Body of pancreas (tissue), 4 donors: ENCODE results near the gene CLHC1. TPM values are rescaled to one million over a fixed set of nuclear protein-coding genes. Genes with fewer than 3 reads are reported as not detected.
"Not testable (repeated sequence)": the region's sequence is repeated elsewhere in the genome, so short reads cannot be mapped to it uniquely, and the experiment has no call there.

Experiments
- ATAC-seq: fragments of 150-250 bp; one replicate; pipeline ENCODE4 v1.9.1; 2016
- DNase-seq, 4 donors: peaks; one replicate each; pipeline ENCODE4 v3.0.0-alpha.2; 2019
- H3K27ac ChIP-seq, 4 donors: fragments of 200-600 bp; sonication (generic); 1 replicate in 3 of 4; 2 replicates in 1 of 4; pipeline versions ENCODE4 v1.5.1 to v1.6.1; 2016 to 2019; ENCODE audit warnings: mild to moderate bottlenecking in 1 of 4, mixed read lengths in 1 of 4, moderate library complexity in 1 of 4
- H3K27me3 ChIP-seq, 2 donors: fragments of 200-600 bp; sonication (generic); one replicate each; pipeline ENCODE4 v1.6.0; 2016; ENCODE audit warnings: mild to moderate bottlenecking in 1 of 2
- H3K36me3 ChIP-seq, 2 donors: fragments of 200-600 bp; sonication (generic); replicated peaks in 1 of 2; 2 replicates each; pipeline ENCODE4 v1.5.1; 2016; ENCODE audit warnings: low read depth in 2 of 2; ENCODE audit not compliant: insufficient read depth in 1 of 2
- H3K4me1 ChIP-seq: fragments of 200-600 bp; sonication (generic); one replicate; pipeline ENCODE4 v1.6.0; 2016
- H3K4me3 ChIP-seq, 2 donors: fragments of 200-600 bp; sonication (generic); 1 replicate in 1 of 2; 2 replicates in 1 of 2; pipeline ENCODE4 v1.5.1; 2016 to 2019
- H3K9me3 ChIP-seq, 3 donors: fragments of 200-600 bp; sonication (generic); 1 replicate in 2 of 3; 2 replicates in 1 of 3; pipeline ENCODE4 v1.5.1; 2016
- CTCF ChIP-seq, 7 experiments: fragments of 450-650 bp in 4 of 7; fragments of 200-600 bp in 3 of 7; sonication (generic) in 3 of 7; IDR thresholded peaks; one replicate each; pipeline ENCODE4 v1.5.1; 2016 to 2019; ENCODE audit warnings: antibody characterized with exemption in 7 of 7
- POLR2A ChIP-seq, 3 donors: fragments of 450-650 bp; IDR thresholded peaks; one replicate each; pipeline ENCODE4 v1.6.1; 2016; ENCODE audit warnings: antibody characterized with exemption in 3 of 3, mild to moderate bottlenecking in 2 of 3
- WGBS, 2 donors: methylation state at CpG; one replicate each; pipeline ENCODE4 v1.1.5; 2017; 5-methylcytosine and 5-hydroxymethylcytosine counted together
- intact Hi-C: fragments of 100-400 bp; cut with DNase I; formaldehyde crosslinking; loops from one replicate; pipeline ENCODE4 v1.15.1; 2023
- total RNA-seq, 2 donors: library from RNA; depleted of rRNA; stranded (reverse); fragments of >200 nt; gene quantifications; one replicate each; pipeline ENCODE4 v1.1.0, GENCODE V29; 2016

The CLHC1 gene
- total RNA-seq, 2 donors from 2014 or later: 3.3 to 19.7 TPM

GRCh38 chr2:55147531-55147930 lies 84.6 kb downstream of the CLHC1 start:
- Histone ChIP-seq H3K36me3 (no peaks in the 10 kb centered on the region), H3K9me3 (no peaks in the 10 kb centered on the region), H3K27me3 (no peaks in the 10 kb centered on the region), H3K4me3 (no peak overlapping the region), H3K4me1 (peaks cover 3% of the 10 kb centered on the region), H3K27ac (no peak overlapping the region)
- DNase-seq (no peak), ATAC-seq (no peak)
- 79 to 97% methylated on average over 3 of the region's 3 CpGs for WGBS, 2 donors
- TF ChIP-seq CTCF (IDR thresholded peaks at IDR 0.05) (no peak), POLR2A (IDR thresholded peaks at IDR 0.05) (no peak)
- intact Hi-C loops: no loop called here

GRCh38 chr2:55147041-55147440 lies 85.1 kb downstream of the CLHC1 start:
- H3K36me3 ChIP-seq: no peaks in the 10 kb centered on the region
- intact Hi-C loops: no loop called here
- no peaks in the 10 kb centered on the region for H3K27me3 ChIP-seq
- peaks cover 8% of the 10 kb centered on the region for H3K4me1 ChIP-seq
- no peak for TF ChIP-seq CTCF (IDR thresholded peaks at IDR 0.05)
- no peak for DNase-seq
- no peak overlapping the region for H3K4me3 ChIP-seq
- no peaks in the 10 kb centered on the region for H3K9me3 ChIP-seq
- no peak for ATAC-seq
- no peak overlapping the region for H3K27ac ChIP-seq
- 96 to 97% methylated on average over 5 of the region's 5 CpGs for WGBS, 2 donors

- intact Hi-C loops: no loop called here
- H3K27me3 ChIP-seq: no peaks in the 10 kb centered on the region
- peaks cover 15% of the 10 kb centered on the region for H3K4me1 ChIP-seq
- H3K27ac ChIP-seq: no peak overlapping the region
- H3K4me3 ChIP-seq: no peak overlapping the region
- H3K9me3 ChIP-seq: no peaks in the 10 kb centered on the region
- TF ChIP-seq POLR2A (IDR thresholded peaks at IDR 0.05): no peak
- no peak for TF ChIP-seq CTCF (IDR thresholded peaks at IDR 0.05)
- WGBS, 2 donors: 15 to 22% methylated on average over 2 of the region's 2 CpGs
- DNase-seq (no peak), ATAC-seq (no peak)
- no peaks in the 10 kb centered on the region for H3K36me3 ChIP-seq
Measured at GRCh38 chr2:55146263-55146662, 85.8 kb downstream of the CLHC1 start.

- no peak overlapping the region for H3K27ac ChIP-seq
- intact Hi-C loops: no loop called here
- H3K4me1 ChIP-seq: peaks cover 15% of the 10 kb centered on the region
- no peak for DNase-seq
- TF ChIP-seq POLR2A (IDR thresholded peaks at IDR 0.05) (no peak), CTCF (IDR thresholded peaks at IDR 0.05) (no peak)
- ATAC-seq: no peak
- H3K4me3 ChIP-seq: no peak overlapping the region
- H3K27me3 ChIP-seq: no peaks in the 10 kb centered on the region
- H3K9me3 ChIP-seq: no peaks in the 10 kb centered on the region
- 81 to 82% methylated on average over 6 to 12 of the region's 12 CpGs for WGBS, 2 donors
- no peaks in the 10 kb centered on the region for H3K36me3 ChIP-seq
Measured at GRCh38 chr2:55144922-55145820, 86.9 kb downstream of the CLHC1 start.

- H3K4me3 ChIP-seq, H3K9me3 ChIP-seq, H3K27ac ChIP-seq, DNase-seq, H3K36me3 ChIP-seq, H3K27me3 ChIP-seq, ATAC-seq, intact Hi-C loops: not testable (repeated sequence)
- H3K4me1 ChIP-seq: peaks cover 15% of the 10 kb centered on the region
- WGBS, 2 donors: 90 to 100% methylated on average over 2 of the region's 2 CpGs
Measured at GRCh38 chr2:55143706-55144105, 88.4 kb downstream of the CLHC1 start.
